Mammary epithelial cell (primary cell): Measurements from ENCODE around the gene C1orf232.

ENCODE experiments used
- CTCF ChIP-seq, 2 donors: IDR thresholded peaks in 1 of 2; conservative IDR thresholded peaks in 1 of 2; 2 replicates each; pipeline ENCODE4 v1.5.1; 2011 to 2012; ENCODE audit warnings: inconsistent platforms in 2 of 2, low read length in 2 of 2, mild to moderate bottlenecking in 2 of 2, control low read depth in 1 of 2, low read depth in 1 of 2; ENCODE audit not compliant: insufficient read depth in 1 of 2; ENCODE audit errors: extremely low read depth in 1 of 2
- EZH2 ChIP-seq: IDR thresholded peaks from 2 replicates; pipeline ENCODE4 v1.6.1; 2012; ENCODE audit warnings: low read length, inconsistent platforms, borderline replicate concordance

DNA sequence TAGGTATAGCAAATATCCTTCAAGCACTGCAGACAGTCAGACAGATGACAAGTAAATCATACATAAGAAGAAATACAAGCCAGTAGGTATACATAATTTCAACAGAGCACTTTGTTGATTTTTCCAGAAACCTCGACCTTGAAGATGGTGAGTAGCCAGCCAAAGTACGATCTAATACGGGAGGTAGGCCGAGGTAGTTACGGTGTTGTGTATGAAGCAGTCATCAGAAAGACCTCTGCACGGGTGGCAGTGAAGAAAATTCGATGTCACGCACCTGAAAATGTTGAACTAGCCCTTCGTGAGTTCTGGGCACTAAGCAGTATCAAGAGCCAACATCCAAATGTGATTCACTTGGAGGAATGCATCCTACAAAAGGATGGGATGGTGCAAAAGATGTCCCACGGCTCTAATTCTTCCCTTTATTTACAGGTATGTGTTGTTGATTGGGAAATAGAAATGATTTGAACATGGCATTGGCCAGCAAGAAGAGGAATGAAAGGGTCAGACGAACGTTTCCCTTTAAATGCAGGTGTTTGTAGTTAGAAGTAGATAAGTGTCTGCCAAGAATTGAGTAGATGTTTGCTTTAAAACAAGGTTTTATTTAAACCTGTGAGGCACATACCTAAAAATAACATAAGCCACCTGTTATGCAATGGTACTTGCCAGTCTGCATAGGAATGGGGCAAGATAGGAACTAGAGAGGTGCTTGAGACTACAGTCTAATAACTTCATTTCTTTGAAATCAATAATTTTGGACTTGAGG lies 54.4 kb downstream of the C1orf232 start:
- TF ChIP-seq EZH2, result no peak
- TF ChIP-seq CTCF (conservative IDR thresholded peaks at IDR 0.05 in 1 of 2, IDR thresholded peaks at IDR 0.05 in 1 of 2; ENCODE audit: extremely low read depth in 1 of 2, insufficient read depth in 1 of 2, low read depth in 1 of 2, low read length in 2 of 2), result no peak
